IPS-18a (cell line): ENCODE measurements around the gene CXorf38.

ENCODE experiments used
- H3K27ac ChIP-seq: one replicate; pipeline ENCODE4 v1.5.1; 2013; ENCODE audit warnings: low read length
- H3K27me3 ChIP-seq: one replicate; pipeline ENCODE4 v1.6.1; 2013; ENCODE audit warnings: mild to moderate bottlenecking, low read length; ENCODE audit not compliant: control insufficient read depth, insufficient read depth
- H3K36me3 ChIP-seq: one replicate; pipeline ENCODE4 v1.6.1; 2013; ENCODE audit warnings: low read depth, low read length; ENCODE audit not compliant: control insufficient read depth
- H3K4me1 ChIP-seq: one replicate; pipeline ENCODE4 v1.6.1; 2013; ENCODE audit warnings: low read depth, low read length; ENCODE audit not compliant: control insufficient read depth
- H3K4me3 ChIP-seq: one replicate; pipeline ENCODE4 v1.5.1; 2013; ENCODE audit warnings: low read length
- H3K9ac ChIP-seq: one replicate; pipeline ENCODE4 v1.6.1; 2013; ENCODE audit warnings: mild to moderate bottlenecking, low read length, moderate library complexity
- H3K9me3 ChIP-seq: one replicate; pipeline ENCODE4 v1.6.1; 2013; ENCODE audit warnings: low read depth, low read length; ENCODE audit not compliant: control insufficient read depth

Gene CXorf38

GRCh38 chrX:40647307-40648197 is at the start of gene CXorf38:
Gene CXorf38 (minus strand): TSS chrX:40647561. CDS start chrX:40647520, 41 bp downstream.
- Histone ChIP-seq H3K9ac (peak within 1 kb of the TSS; percentile 63), H3K9me3 (no peaks in the 10 kb centered on the region), H3K4me3 (peak within 1 kb of the TSS; percentile 66), H3K36me3 (peaks cover 13% of the 10 kb centered on the region), H3K27me3 (no peaks in the 10 kb centered on the region), H3K4me1 (no peaks in the 10 kb centered on the region), H3K27ac (peak within 1 kb of the TSS; percentile 55)

- H3K36me3 ChIP-seq: peaks cover 40% of the 10 kb centered on the region
- no peak overlapping the region for H3K9ac ChIP-seq
- no peaks in the 10 kb centered on the region for H3K9me3 ChIP-seq
- no peak overlapping the region for H3K4me3 ChIP-seq
- H3K27ac ChIP-seq: no peak overlapping the region
- peaks cover 5% of the 10 kb centered on the region for H3K4me1 ChIP-seq
- H3K27me3 ChIP-seq: no peaks in the 10 kb centered on the region
Measured at GRCh38 chrX:40694802-40695201, 47.4 kb upstream of the CXorf38 start.

GRCh38 chrX:40688929-40689328 is 41.6 kb upstream of the CXorf38 start:
- Histone ChIP-seq H3K36me3 (peaks cover 55% of the 10 kb centered on the region), H3K27ac (no peak overlapping the region), H3K4me3 (no peak overlapping the region), H3K4me1 (peaks cover 5% of the 10 kb centered on the region), H3K27me3 (no peaks in the 10 kb centered on the region), H3K9me3 (no peaks in the 10 kb centered on the region), H3K9ac (no peak overlapping the region)

GRCh38 chrX:40687169-40687568 is 39.8 kb upstream of the CXorf38 start:
- Histone ChIP-seq H3K9me3 (no peaks in the 10 kb centered on the region), H3K9ac (no peak overlapping the region), H3K4me3 (no peak overlapping the region), H3K4me1 (peaks cover 5% of the 10 kb centered on the region), H3K36me3 (peaks cover 63% of the 10 kb centered on the region), H3K27ac (no peak overlapping the region), H3K27me3 (no peaks in the 10 kb centered on the region)

- Histone ChIP-seq H3K9ac (no peak overlapping the region), H3K27ac (no peak overlapping the region), H3K36me3 (peaks cover 75% of the 10 kb centered on the region), H3K27me3 (no peaks in the 10 kb centered on the region), H3K4me3 (no peak overlapping the region), H3K9me3 (no peaks in the 10 kb centered on the region), H3K4me1 (no peaks in the 10 kb centered on the region)
Measured at GRCh38 chrX:40685362-40685918, 38.1 kb upstream of the CXorf38 start.

- no peaks in the 10 kb centered on the region for H3K27me3 ChIP-seq
- no peaks in the 10 kb centered on the region for H3K4me1 ChIP-seq
- H3K27ac ChIP-seq: no peak overlapping the region
- H3K4me3 ChIP-seq: no peak overlapping the region
- H3K9ac ChIP-seq: no peak overlapping the region
- H3K9me3 ChIP-seq: no peaks in the 10 kb centered on the region
- H3K36me3 ChIP-seq: peaks cover 78% of the 10 kb centered on the region
Measured at GRCh38 chrX:40684092-40684491, 36.7 kb upstream of the CXorf38 start.

- Histone ChIP-seq H3K27ac (no peak overlapping the region), H3K27me3 (no peaks in the 10 kb centered on the region), H3K4me3 (no peak overlapping the region), H3K4me1 (no peaks in the 10 kb centered on the region), H3K9ac (no peak overlapping the region), H3K9me3 (no peaks in the 10 kb centered on the region), H3K36me3 (peaks cover 76% of the 10 kb centered on the region)
Measured at GRCh38 chrX:40683245-40683644, 35.9 kb upstream of the CXorf38 start.

GRCh38 chrX:40671126-40671525 is 23.8 kb upstream of the CXorf38 start:
- Histone ChIP-seq H3K9me3 (no peaks in the 10 kb centered on the region), H3K36me3 (peaks cover 81% of the 10 kb centered on the region)

GRCh38 chrX:40663880-40664630 is 16.7 kb upstream of the CXorf38 start:
- Histone ChIP-seq H3K9me3 (no peaks in the 10 kb centered on the region), H3K27ac (no peak overlapping the region), H3K36me3 (peaks cover 69% of the 10 kb centered on the region), H3K4me3 (no peak overlapping the region), H3K27me3 (no peaks in the 10 kb centered on the region), H3K9ac (no peak overlapping the region), H3K4me1 (peaks cover 8% of the 10 kb centered on the region)

More at GRCh38 chrX:40671126-40671525, 23.8 kb upstream of the CXorf38 start:
- no peaks in the 10 kb centered on the region for H3K27me3 ChIP-seq
- H3K27ac ChIP-seq: no peak overlapping the region
- no peak overlapping the region for H3K9ac ChIP-seq
- H3K4me3 ChIP-seq: no peak overlapping the region
- no peaks in the 10 kb centered on the region for H3K4me1 ChIP-seq

- no peaks in the 10 kb centered on the region for H3K9me3 ChIP-seq
- no peak overlapping the region for H3K9ac ChIP-seq
- peaks cover 63% of the 10 kb centered on the region for H3K36me3 ChIP-seq
- no peak overlapping the region for H3K4me3 ChIP-seq
- peaks cover 8% of the 10 kb centered on the region for H3K4me1 ChIP-seq
- H3K27ac ChIP-seq: no peak overlapping the region
- H3K27me3 ChIP-seq: no peaks in the 10 kb centered on the region
Measured at GRCh38 chrX:40663078-40663740, 15.8 kb upstream of the CXorf38 start.

GRCh38 chrX:40661489-40661888 is 14.1 kb upstream of the CXorf38 start:
- H3K36me3 ChIP-seq: peaks cover 63% of the 10 kb centered on the region
- H3K4me3 ChIP-seq: no peak overlapping the region
- H3K9me3 ChIP-seq: no peaks in the 10 kb centered on the region

More at GRCh38 chrX:40661489-40661888, 14.1 kb upstream of the CXorf38 start:
- Histone ChIP-seq H3K9ac (no peak overlapping the region), H3K27ac (no peak overlapping the region), H3K4me1 (peaks cover 8% of the 10 kb centered on the region), H3K27me3 (no peaks in the 10 kb centered on the region)
